GM23248 (cell line): Measurements from ENCODE around the gene NEUROD2.

Source experiments
- EZH2 ChIP-seq: fragments of 200-600 bp; sonication (generic); IDR thresholded peaks from 2 replicates; pipeline ENCODE4 v1.6.1; 2018; ENCODE audit warnings: antibody characterized with exemption, mild to moderate bottlenecking; ENCODE audit not compliant: insufficient read depth, poor library complexity, severe bottlenecking
- EZH2phosphoT487 ChIP-seq: fragments of 200-600 bp; sonication (generic); IDR thresholded peaks from 2 replicates; pipeline ENCODE4 v1.6.1; 2018; ENCODE audit warnings: antibody characterized with exemption, moderate library complexity, mild to moderate bottlenecking, low read depth; ENCODE audit not compliant: insufficient read depth

DNA sequence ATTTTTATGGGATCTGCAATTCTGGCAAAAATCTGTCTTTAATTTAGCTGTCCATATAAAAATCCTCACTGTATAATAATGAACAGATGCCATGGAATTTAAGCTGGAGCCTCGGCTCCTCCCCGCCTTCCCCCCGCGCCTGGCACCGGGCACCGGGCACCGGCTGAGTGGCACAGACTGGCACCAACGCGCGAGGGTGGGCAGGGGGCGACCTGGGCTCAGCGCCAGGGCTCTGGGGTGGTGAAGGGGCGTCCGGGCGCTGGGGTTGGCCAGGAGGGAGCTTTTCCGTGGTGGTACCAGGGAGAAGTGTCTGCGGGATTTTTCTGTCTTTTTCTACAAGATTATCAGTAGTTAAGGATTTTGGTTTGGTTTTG lies 9.1 kb downstream of the NEUROD2 start:
- TF ChIP-seq EZH2phosphoT487 = no peak; the same call in 1 of the 2 replicates
- TF ChIP-seq EZH2 = peak; percentile 93
